ENCODE measurements around the gene CD300LF.

DNA sequence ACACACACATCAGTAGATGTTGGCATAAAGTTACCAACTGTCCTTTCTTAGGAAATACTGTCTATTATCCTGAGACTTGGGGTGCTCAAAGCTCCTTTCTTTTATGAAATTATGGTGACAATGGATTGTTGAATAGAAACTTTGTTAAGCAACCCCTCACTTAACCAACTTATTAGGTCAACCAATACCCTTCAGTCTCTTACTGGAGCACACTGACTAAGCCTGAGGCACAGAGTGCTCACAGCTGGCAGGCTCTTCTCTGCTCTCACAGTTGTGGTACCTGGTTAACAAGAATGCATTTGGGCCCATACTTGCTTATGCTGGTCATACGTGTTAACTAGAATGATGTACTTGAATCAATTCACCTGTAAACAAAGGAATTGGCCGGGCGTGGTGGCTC, 24.8 kb downstream of the CD300LF start:
- no peak for TF ChIP-seq EZH2 (IDR thresholded peaks at IDR 0.05; ENCODE audit: low read depth)
- TF ChIP-seq, protein P1, sequence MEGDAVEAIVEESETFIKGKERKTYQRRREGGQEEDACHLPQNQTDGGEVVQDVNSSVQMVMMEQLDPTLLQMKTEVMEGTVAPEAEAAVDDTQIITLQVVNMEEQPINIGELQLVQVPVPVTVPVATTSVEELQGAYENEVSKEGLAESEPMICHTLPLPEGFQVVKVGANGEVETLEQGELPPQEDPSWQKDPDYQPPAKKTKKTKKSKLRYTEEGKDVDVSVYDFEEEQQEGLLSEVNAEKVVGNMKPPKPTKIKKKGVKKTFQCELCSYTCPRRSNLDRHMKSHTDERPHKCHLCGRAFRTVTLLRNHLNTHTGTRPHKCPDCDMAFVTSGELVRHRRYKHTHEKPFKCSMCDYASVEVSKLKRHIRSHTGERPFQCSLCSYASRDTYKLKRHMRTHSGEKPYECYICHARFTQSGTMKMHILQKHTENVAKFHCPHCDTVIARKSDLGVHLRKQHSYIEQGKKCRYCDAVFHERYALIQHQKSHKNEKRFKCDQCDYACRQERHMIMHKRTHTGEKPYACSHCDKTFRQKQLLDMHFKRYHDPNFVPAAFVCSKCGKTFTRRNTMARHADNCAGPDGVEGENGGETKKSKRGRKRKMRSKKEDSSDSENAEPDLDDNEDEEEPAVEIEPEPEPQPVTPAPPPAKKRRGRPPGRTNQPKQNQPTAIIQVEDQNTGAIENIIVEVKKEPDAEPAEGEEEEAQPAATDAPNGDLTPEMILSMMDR (conservative IDR thresholded peaks at IDR 0.05): no peak
